HG03095 (cell line): Measurements from ENCODE around the gene LMAN2.
"Not testable (repeated sequence)": the region's sequence is repeated elsewhere in the genome, so short reads cannot be mapped to it uniquely, and the experiment has no call there.

ENCODE experiments used
- ATAC-seq: cut with Tn5 transposase; IDR thresholded peaks from one replicate; pipeline ENCODE4 v1.9.1; 2021; ENCODE audit warnings: moderate library complexity; ENCODE audit not compliant: unreplicated experiment

Gene LMAN2

DNA sequence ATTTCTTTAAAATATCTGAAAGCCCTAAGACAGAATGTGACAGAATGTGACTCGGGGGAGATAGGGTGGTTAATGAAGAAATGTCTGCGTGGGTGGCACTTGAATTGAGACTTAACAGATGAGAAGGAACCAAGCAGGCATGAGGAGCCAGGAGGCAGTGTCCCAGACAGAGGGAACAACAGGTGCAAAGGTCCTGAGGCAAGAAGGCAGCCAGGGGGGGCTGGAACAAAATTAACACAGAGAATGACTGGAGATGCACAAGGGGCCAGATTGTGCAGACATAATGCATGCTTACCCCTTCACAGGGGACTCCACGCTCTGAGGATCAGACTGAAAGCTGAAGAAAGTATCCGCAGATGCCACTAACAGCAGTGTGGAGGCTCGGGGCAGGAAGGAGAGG is 1.7 kb downstream of the LMAN2 start:
- no peak for ATAC-seq

DNA sequence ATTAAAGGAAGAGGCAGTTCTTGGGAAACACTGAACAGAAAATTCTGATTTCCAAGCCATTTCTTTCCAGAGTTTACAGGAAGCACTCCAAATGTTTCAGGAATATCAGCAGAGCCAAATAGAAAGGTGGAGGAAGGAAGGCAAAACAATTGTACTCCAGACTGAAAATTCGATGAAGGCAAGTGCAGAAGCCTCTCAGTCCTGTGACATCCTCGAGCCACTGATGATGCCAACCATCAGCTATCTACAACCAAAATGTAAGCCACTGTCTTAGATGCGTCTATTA is 2.2 kb downstream of the LMAN2 start:
- ATAC-seq, result no peak

DNA sequence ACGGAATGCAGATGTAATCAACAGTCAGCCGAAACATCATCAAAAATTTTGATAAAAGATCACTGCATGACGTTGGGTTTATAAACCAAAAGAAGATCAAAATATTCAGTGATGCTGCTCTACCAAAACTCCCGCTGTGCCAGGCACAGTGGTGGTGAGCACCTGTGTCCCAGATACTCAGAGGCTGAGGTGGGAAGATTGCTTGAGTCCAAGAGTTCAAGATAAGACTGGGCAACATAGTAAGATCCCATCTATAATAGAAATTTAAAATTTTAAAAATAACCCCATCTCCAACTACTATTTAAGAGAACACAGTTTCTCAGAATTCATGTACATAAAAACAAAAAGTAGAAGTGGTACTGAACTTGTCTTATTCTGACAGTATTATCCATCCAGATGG is 3.8 kb downstream of the LMAN2 start:
- no peak for ATAC-seq

DNA sequence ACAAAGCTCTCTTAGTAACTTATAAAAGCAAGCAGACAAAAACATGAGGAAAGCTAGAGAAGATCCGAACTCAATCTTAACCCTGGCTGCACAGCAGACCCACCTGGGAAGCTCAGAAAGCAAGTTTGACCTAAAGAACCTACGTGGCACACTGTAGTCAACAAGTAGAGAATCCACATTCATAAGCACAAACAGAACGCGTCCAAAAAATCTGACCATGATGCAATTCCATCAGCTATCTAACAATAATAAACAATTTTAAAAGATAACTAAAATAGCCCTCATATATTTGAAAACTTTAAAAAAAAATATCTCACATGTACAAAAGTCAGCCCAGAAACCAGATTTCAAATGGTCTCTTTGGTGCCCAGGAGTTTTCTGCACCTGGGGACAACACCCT is 4.6 kb downstream of the LMAN2 start:
- ATAC-seq, result no peak

DNA sequence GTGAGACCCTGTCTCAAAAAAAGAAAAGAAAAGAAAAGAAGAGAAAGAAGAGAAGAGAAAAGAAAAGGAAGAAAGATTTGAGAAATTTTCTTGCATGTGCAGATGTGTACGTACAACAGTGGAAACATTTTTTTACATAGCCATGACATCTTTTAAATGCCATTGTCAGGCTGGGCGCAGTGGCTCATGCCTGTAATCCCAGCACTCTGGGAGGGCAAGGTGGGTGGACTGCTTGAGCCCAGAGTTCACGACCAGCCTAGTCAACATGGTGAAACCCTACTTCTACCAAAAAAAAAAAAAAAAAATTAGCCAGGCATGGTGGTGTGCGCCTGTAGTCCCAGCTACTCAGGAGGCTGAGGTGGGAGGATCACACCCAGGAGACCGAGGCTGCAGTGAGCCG is 6.6 kb downstream of the LMAN2 start:
- no peak for ATAC-seq

DNA sequence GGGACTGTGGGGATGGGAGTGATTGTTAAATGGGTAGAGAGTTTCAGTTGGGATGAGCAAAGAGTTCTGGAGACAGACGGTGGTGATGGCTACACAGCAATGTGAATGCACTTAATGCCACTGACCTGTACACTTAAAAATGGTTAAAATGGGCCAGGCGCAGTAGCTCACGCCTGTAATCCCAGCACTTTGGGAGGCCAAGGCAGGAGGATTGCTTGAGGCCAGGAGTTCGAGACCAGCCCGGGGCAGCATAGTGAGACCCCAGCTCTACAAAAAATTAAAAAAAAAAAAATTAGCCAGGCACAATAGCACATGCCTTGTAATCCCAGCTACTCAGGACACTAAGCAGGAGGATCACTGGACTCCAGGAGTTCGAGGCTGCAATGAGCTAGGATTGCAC is 7.7 kb downstream of the LMAN2 start:
- ATAC-seq, result no peak

DNA sequence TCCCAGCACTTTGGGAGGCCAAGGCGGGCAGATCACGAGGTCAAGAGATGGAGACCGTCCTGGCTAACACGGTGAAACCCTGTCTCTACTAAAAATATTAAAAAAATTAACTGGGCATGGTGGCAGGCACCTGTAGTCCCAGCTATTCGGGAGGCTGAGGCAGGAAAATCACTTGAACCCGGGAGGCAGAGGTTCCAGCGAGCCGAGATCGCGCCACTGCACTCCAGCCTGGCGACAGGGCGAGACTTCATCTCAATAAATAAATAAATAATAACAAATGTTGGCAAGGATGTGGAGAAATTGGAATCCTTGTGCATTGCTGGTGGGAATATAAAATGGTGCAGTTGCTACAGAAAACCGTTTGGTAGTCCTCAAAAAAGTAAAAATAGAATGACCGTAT is 8.5 kb downstream of the LMAN2 start:
- not testable (repeated sequence) for ATAC-seq

DNA sequence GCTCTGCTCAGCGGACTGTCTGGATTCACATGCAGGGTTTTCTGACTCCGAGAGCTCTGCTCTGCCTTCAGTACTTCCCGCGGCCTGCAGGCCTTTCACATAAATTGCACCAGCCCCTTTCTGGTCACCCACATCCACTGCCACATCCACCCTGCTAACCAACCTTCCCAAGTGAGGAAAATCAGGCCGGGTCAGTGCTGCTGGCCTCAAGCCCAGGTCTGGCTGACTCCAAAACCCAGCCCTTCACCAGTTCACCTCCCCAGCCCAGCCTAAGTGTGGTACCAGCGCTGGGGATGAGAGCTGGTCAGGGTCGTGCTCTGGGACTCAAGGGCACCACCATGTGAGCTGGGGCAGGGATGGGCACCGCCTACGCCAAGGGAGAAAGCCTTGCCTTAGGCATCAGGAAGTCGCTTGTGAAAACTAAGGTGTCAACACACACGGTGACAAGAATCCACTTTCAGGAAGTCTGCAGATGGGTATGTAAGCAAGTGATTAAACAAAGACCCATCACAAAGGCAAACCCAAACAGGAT is 12.3 kb downstream of the LMAN2 start:
- ATAC-seq, result no peak

DNA sequence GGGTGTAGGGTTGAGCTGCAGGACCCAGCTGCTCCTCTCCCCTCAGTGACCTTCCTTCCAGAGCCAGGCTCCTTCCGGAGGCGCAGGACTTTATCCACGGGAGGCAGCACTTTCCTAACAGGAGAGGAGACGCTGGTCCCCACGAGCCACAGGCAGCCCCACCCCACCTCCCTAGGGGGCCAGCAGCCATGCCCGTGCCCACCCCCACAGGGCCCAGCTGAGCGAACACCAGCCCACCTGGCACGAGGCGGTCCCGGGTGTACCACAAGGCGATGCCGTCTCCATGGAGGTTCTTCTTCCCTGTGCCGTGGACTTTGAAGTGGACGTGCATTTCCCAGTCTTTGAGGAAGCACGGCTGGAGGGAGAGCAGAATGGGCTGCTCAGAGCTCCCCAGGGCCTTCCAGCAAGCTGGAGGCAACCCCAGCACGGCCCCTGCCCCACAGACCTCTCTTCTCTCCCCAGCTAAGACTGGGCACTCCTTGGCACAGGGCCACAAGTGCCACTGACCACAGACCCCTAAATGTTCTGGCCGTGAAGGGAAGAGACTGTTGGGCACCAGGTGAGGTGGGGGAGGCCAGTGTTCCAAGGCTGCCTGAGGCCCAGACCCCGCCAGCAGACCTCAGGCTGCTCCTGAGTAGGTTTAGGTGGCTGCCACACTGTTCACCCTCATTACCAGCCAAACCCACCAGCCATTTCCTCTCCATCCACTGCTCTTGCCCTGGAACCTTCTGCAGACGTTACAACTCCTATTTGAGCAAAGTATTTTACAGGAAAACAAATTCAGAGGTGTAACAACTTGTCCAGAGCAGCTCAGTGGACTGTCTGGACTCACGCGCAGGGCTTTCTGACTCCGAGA is 13.0 kb downstream of the LMAN2 start:
- no peak for ATAC-seq

DNA sequence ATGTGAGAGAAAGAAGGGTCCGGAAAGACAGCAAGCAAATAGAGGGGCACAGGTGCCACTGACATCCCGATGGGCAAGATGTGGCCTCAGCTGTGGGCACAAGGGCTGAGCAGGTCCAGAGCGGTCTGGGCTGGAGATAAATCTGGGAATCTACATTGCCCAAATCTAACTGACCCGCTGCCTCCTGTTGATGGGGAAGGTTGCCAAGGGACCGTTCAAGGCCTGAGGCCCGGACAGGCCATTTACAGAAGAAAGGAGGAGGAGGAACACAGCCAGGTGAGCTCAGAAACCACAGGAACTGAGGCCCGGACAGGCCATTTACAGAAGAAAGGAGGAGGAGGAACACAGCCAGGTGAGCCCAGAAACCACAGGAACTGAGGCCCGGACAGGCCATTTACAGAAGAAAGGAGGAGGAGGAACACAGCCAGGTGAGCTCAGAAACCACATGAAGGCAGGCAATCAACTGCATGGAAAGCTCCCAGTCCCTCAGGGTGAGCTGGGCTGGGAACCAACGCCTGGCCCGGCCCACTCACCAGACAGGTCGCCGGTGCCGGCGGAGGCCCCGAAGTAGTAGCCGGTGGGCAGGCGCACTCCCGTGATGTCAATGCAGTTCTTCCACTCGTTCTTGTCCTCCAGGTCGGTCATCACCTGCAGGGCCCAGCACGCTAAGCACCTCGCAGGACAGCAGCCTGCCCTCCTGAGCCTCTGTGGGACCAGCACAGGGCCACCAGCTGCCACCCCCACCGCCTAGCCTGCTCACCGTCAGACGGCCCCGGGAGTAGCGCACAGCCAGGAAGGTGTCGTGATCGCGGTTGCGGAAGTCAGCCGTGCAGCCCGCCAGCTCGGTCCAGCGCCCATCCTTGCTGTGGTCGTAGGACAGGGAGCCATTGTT is 14.6 kb downstream of the LMAN2 start:
- no peak for ATAC-seq

DNA sequence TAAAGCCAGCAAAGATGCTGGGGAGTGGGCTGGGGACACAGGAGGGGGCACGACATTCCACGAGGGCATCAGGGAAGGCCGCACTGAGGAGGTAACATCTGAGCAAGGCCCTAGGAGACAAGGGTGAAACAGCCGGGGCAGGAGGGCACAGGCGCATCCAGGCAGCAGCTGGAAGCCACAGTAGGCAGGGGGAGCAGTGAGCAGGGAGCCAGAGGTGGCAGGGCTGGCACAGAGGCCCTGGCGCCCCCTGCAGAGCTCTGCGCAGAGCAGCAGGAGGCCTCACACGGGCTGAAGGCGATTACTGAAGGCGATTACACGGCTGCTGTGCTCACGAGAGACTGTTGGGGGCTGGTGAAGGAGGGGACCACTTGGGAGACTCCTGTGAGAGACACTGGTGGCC is 15.4 kb downstream of the LMAN2 start:
- no peak for ATAC-seq

DNA sequence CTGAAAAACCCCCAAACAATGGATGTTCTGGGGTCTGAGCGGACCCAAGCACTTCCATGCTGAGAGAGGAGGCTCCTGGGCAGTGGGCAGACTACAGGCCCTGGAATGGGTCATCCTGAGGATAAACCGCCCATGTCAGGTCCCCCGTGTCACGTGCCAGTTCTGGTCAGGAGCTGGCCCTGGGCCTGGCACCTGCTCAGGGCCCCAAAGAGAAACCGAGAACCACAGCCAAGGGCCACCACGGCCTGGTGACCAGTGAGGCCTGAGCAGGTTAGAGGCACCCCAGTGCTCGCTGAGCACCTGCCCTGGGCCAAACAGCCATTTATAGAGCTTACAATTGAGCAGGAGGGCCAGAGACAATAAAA is 15.8 kb downstream of the LMAN2 start:
- ATAC-seq, result no peak

DNA sequence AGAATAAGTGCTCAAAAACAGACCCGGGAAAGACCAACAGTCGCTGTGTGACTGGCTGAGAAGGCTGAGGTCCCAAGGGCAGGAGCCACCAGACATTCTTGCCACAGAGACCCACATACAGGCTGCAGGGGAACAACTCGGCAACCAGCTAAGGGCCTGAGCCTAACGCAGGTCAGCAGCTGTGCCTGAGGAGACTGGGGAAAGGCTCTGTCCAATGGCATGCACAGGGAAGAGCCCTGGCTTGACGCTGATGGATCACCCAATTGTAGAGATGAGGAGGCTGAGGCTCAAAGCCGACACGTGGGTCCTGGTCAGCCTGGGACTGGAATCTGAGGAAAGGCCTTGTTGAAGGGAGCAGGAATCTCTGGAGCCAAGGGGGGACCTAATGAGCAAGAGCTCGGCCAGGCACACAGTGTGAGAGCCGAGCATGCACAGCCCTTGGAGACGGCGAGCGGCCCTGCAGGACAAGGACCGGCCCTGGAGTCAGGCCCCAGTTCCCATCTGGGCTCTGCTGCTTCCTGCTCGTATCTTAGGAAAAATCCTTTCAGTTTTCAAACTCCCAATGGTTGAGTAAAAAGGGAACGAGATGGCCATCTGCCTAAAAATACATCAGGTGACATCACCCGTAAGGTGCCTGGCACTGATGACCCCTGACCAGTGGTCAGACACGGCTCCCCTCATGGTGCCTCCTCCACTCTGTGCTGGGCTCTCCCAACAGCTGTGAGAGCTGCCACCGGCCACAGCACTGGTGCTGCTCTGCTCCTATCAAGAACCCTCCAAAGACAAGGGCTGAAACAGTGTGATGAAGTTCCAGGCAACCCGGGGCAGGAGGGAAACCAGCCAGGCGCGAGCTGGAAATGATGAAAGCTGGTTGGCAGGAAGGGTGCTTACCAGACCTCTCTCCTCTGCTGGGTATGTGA is 16.4 kb downstream of the LMAN2 start:
- no peak for ATAC-seq

DNA sequence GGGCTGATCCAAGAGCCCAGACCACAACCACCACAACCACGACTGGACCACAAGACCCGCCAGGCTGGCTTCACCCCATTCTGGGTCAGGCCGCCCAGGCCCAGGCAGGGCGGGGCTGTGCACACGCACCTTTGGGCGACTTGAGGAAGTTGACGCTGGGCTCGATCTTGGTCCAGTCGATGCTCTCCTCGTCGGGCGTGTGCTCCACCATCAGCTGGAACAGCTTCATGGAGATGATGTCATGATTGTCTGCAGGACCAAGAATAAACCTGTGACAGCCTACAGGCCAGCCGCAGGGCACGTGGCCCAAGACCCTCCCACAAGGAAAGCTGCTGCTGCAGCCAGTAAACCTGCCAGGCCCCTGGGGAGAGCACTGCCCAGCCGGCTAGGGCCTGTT is 17.3 kb downstream of the LMAN2 start:
- ATAC-seq, result no peak

DNA sequence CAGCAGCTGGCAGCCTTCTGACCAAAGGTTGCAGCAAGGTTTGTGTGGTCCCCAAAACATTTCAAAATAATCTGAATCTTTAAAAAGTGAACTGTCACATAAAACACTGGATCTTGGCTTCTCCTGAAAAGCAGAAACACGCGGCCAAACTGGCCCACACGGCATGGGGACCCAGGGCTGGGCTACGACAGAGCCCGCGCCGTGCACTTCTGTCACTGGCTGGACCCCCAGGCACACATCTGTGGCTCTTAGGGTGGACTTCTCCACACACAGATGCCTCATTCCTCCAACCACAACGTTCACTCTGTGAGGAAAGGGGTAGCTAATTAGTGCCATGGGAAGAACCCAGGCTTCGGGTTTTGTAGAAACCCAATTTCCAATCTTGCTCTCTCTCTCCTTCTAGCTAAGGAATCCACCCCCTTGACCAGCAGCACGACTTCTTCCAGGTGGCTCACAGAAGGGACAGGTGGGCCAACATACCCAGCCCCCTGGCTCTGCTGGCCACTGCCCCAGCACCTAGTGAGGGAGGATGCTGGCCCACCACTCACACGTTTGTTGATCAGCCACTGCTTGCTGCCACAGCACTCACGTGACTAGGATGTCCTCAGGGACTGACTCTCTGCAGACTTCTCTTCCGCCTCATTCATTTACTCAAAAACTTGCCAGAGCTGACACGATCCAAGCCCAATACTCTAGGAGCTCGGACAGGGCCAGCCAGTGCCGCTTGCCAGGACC is 17.9 kb downstream of the LMAN2 start:
- no peak for ATAC-seq

DNA sequence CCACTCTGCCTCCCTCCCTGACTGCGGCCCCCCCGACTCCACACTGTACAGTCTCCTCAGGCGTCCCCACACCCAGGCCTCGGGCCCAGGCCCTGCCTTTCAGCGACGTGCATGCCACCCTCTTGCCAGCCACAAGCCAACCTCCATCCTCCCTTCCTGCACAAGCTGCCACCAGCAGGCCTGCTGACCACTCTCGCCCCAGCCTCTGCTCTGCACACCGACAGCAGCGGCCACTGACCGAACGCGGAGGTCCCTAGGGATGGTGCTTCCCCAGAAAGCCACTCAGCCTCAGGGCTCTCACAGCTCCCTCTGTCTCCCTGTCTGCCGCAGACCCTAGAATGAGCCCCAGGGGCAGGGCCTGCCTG is 18.6 kb downstream of the LMAN2 start:
- no peak for ATAC-seq

DNA sequence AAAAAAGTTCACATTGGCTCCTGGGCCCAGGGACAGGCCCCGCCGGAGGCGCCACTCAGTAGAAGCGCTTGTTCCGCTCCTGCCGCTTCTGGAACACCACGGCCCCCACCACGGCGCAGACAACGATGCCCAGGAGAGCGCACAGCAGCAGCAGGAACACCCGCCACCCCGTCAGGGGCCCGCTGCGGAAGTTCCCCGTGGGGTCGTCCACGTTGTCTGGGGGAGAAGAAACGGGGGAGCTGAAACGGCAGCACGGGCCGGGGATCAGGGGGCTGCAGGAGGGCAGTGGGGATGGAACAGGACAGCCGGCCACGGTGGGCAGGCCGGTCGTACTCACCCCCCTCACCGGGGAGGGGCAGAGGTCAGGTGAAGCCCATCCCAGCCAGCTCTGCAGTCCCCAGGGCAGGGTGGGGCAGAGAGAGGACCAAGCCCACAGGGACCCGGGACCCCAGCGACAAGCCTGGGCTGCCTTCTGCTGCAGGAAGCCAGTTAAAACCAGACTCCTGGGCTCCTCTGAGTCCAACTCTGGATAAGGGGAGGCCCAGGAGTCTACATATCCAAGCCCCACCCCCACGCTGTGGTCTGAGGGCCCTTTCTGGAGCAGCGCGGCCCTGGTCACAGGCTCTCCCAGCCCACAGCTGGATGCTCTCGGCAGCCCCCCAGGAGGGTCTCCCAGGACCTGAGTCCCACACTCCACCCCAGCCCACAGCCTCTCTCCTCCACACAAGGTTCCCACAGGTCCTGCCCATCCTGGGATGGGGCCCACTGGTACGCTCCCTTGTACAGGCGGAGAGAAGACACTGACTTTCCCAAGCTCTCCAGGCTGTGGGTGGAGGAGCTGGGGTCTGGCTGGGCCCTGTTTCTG is 19.2 kb downstream of the LMAN2 start:
- no peak for ATAC-seq

DNA sequence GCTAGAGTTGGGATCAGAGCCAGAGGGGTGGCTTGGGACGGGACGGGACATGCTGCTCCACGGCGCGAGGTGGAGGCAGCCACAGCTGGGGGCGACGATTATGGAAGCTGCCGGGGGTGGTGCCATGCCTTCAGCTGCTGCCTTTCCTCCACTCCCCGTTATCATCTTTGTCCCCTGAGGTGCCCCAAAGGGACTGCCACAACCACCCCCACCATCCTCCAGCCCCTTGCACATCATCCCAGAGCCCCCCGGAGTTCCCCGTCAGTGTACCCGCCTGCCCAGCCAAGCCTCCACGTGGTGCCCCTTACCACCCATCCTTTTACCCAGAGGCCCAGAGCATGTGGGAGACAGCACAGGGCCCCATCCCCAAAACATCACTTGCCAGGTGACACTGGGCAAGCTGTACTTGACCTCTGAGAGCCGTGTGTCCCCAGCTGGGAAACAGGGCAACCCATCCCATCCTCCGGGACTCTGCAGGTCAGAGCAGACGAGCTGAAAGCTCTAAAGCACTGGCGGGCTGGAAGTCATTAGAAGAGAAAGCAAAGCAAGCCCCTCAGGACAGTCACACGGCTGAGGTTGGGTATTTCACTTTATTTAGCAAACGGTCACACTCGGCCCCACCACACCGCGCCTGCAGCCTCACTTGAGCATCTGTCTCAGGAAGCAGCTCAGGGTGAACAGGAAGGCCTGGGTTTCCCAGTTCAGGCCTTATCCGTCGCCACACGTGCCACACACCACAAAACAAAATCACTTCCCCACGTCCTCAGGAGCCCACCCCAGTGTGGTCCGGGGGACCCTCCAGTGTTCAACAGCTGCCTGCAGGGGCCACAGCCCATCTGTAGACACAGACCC is 20.3 kb downstream of the LMAN2 start:
- ATAC-seq, result no peak

DNA sequence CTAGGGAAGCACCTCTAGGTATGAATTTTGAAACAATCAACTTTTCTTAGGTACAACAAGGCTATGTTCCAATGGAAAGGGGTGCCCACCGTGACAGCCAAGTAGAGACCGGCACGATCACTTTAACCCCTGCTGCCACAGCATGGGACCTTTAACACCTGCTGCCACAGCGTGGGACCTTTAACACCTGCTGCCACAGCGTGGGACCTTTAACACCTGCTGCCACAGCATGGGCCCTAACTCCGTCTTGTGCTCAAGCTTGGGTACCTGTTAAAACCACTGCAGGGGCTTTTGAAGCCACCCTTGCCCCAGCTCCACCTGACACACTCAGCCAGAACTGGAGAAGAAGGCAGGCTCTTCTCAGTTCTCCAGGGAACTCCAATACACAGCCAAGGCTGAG is 21.6 kb downstream of the LMAN2 start:
- ATAC-seq, result no peak
